H1 (cell line): ENCODE measurements around the gene CASP3. TPM values are rescaled to one million over a fixed set of nuclear protein-coding genes. Genes with fewer than 3 reads are reported as not detected.

ENCODE experiments used
- CTCF ChIA-PET: fragments of 300-600 bp; sonication (Branson Sonifier 250); formaldehyde crosslinking; loops from one replicate; lab custom pipeline; 2021; ENCODE audit not compliant: partially characterized antibody; lab: Charles Lee
- POLR2A ChIA-PET: fragments of 300-600 bp; sonication (Branson Sonifier 250); formaldehyde crosslinking; loops from one replicate; lab custom pipeline; 2021; ENCODE audit warnings: inconsistent platforms; ENCODE audit not compliant: partially characterized antibody; lab: Charles Lee
- DNase-seq, 2 experiments: peaks; one replicate each; pipeline versions ENCODE4 v3.0.0 to v3.0.0-alpha.2; 2010 to 2022; ENCODE audit warnings: low spot score in 2 of 2, low read depth in 1 of 2, mixed read lengths in 1 of 2
- FAIRE-seq: peaks from 2 replicates; lab custom pipeline; 2011; peaks lifted over from hg19 to GRCh38; lab: Jason Lieb, UNC
- H2AFZ ChIP-seq: 2 replicates; pipeline ENCODE4 v1.8.1; 2012; ENCODE audit warnings: low read length, inconsistent platforms
- H2AK5ac ChIP-seq: 2 replicates; pipeline ENCODE4 v1.6.1; 2013; ENCODE audit warnings: low read depth, low read length
- H2BK120ac ChIP-seq: replicated peaks from 2 replicates; pipeline ENCODE3; 2013; ENCODE audit warnings: low read depth, low read length, inconsistent platforms
- H2BK12ac ChIP-seq: 2 replicates; pipeline ENCODE4 v1.6.1; 2013; ENCODE audit warnings: low read depth, low read length
- H2BK15ac ChIP-seq: 2 replicates; pipeline ENCODE4 v1.6.1; 2013; ENCODE audit warnings: low read length
- H2BK20ac ChIP-seq: 2 replicates; pipeline ENCODE4 v1.6.1; 2013; ENCODE audit warnings: low read length
- H2BK5ac ChIP-seq: 2 replicates; pipeline ENCODE4 v1.6.1; 2013; ENCODE audit warnings: low read depth, low read length
- H3K14ac ChIP-seq: 2 replicates; pipeline ENCODE4 v1.6.1; 2013; ENCODE audit warnings: inconsistent platforms; ENCODE audit not compliant: insufficient read length
- H3K18ac ChIP-seq: 2 replicates; pipeline ENCODE4 v1.6.1; 2013; ENCODE audit warnings: low read length; ENCODE audit errors: extremely low read depth
- H3K23ac ChIP-seq: 2 replicates; pipeline ENCODE4 v1.6.1; 2013; ENCODE audit warnings: inconsistent platforms; ENCODE audit not compliant: insufficient read length
- H3K23me2 ChIP-seq: 2 replicates; pipeline ENCODE4 v1.6.1; 2013; ENCODE audit warnings: low read depth, low read length
- H3K27ac ChIP-seq: 2 replicates; pipeline ENCODE4 v1.6.1; 2011; ENCODE audit warnings: low read depth, low read length, inconsistent platforms
- H3K27me3 ChIP-seq, 4 experiments: replicated peaks in 1 of 4; 1 replicate in 1 of 4; 2 replicates in 3 of 4; pipeline versions ENCODE4 v1.6.1 to v1.8.1; 2011 to 2013; ENCODE audit warnings: low read length in 3 of 4, mild to moderate bottlenecking in 3 of 4, inconsistent platforms in 2 of 4, mixed read lengths in 2 of 4, moderate library complexity in 1 of 4; ENCODE audit not compliant: control insufficient read depth in 3 of 4, insufficient read depth in 3 of 4; ENCODE audit errors: extremely low read depth in 1 of 4
- H3K36me3 ChIP-seq, 4 experiments: 2 replicates each; pipeline versions ENCODE4 v1.6.1 to v1.8.1; 2011 to 2013; ENCODE audit warnings: mild to moderate bottlenecking in 4 of 4, low read length in 3 of 4, moderate library complexity in 2 of 4, control low read depth in 1 of 4, inconsistent platforms in 1 of 4; ENCODE audit not compliant: insufficient read depth in 4 of 4, control insufficient read depth in 2 of 4
- H3K4ac ChIP-seq: replicated peaks from 2 replicates; pipeline ENCODE3; 2013; ENCODE audit warnings: low read length, low read depth, mixed read lengths, inconsistent platforms; ENCODE audit not compliant: insufficient read length
- H3K4me1 ChIP-seq, 4 experiments: replicated peaks in 1 of 4; 1 replicate in 1 of 4; 2 replicates in 3 of 4; pipeline versions ENCODE4 v1.6.1 to v1.8.1; 2011 to 2013; ENCODE audit warnings: low read length in 3 of 4, inconsistent platforms in 2 of 4, mixed read lengths in 1 of 4; ENCODE audit not compliant: insufficient read depth in 4 of 4, control insufficient read depth in 3 of 4
- H3K4me2 ChIP-seq, 2 experiments: 2 replicates each; pipeline versions ENCODE4 v1.6.1 to v1.8.1; 2011 to 2013; ENCODE audit warnings: low read depth in 2 of 2, low read length in 2 of 2, control low read depth in 1 of 2, inconsistent platforms in 1 of 2, mild to moderate bottlenecking in 1 of 2; ENCODE audit not compliant: insufficient read depth in 1 of 2
- H3K4me3 ChIP-seq, 4 experiments: fragments of 200-600, 300-600 bp in 1 of 4; sonication (generic), shearing (Covaris generic), sonication (Bioruptor Twin) in 1 of 4; 2 replicates each; pipeline versions ENCODE4 v1.5.1 to v1.8.1; 2011 to 2016; ENCODE audit warnings: low read length in 4 of 4, low read depth in 3 of 4, control low read depth in 2 of 4, inconsistent platforms in 2 of 4, mild to moderate bottlenecking in 2 of 4, mixed read lengths in 1 of 4, moderate library complexity in 1 of 4; ENCODE audit not compliant: insufficient read depth in 2 of 4; ENCODE audit errors: extremely low read depth in 1 of 4
- H3K56ac ChIP-seq: replicated peaks from 2 replicates; pipeline ENCODE3; 2013; ENCODE audit warnings: low read depth, mild to moderate bottlenecking, mixed read lengths, low read length, inconsistent platforms; ENCODE audit not compliant: insufficient read length
- H3K79me1 ChIP-seq: 2 replicates; pipeline ENCODE4 v1.6.1; 2013; ENCODE audit warnings: low read depth, low read length, control low read depth
- H3K79me2 ChIP-seq, 2 experiments: 2 replicates each; pipeline versions ENCODE4 v1.6.1 to v1.8.1; 2012 to 2013; ENCODE audit warnings: low read length in 2 of 2, mild to moderate bottlenecking in 2 of 2, inconsistent platforms in 1 of 2; ENCODE audit not compliant: insufficient read depth in 2 of 2, control insufficient read depth in 1 of 2
- H3K9ac ChIP-seq, 4 experiments: replicated peaks in 1 of 4; 1 replicate in 1 of 4; 2 replicates in 3 of 4; pipeline versions ENCODE4 v1.6.1 to v1.8.1; 2011 to 2013; ENCODE audit warnings: low read depth in 3 of 4, low read length in 3 of 4, control low read depth in 2 of 4, mild to moderate bottlenecking in 2 of 4, moderate library complexity in 2 of 4, inconsistent platforms in 1 of 4; ENCODE audit errors: extremely low read depth in 1 of 4
- H3K9me3 ChIP-seq, 2 experiments: 2 replicates each; pipeline versions ENCODE4 v1.6.1 to v1.8.1; 2012 to 2013; ENCODE audit warnings: mild to moderate bottlenecking in 2 of 2, moderate library complexity in 2 of 2, control low read depth in 1 of 2, inconsistent platforms in 1 of 2, low read depth in 1 of 2, low read length in 1 of 2, mixed read lengths in 1 of 2; ENCODE audit not compliant: insufficient read depth in 2 of 2
- H4K20me1 ChIP-seq, 2 experiments: replicated peaks in 1 of 2; 2 replicates each; pipeline versions ENCODE3 to v1.8.1; 2011 to 2013; ENCODE audit warnings: inconsistent platforms in 2 of 2, low read length in 2 of 2, mild to moderate bottlenecking in 1 of 2; ENCODE audit not compliant: insufficient read depth in 2 of 2, control insufficient read depth in 1 of 2
- H4K5ac ChIP-seq: 2 replicates; pipeline ENCODE4 v1.6.1; 2013; ENCODE audit warnings: low read length, low read depth, mixed read lengths, inconsistent platforms; ENCODE audit not compliant: insufficient read length
- H4K8ac ChIP-seq: 2 replicates; pipeline ENCODE4 v1.8.0; 2013; ENCODE audit warnings: mild to moderate bottlenecking, moderate library complexity, low read length, inconsistent platforms; ENCODE audit not compliant: insufficient read depth; ENCODE audit errors: extremely low read depth
- H4K91ac ChIP-seq: replicated peaks from 2 replicates; pipeline ENCODE3; 2013; ENCODE audit warnings: low read length, mixed read lengths, inconsistent platforms; ENCODE audit not compliant: insufficient read length
- CEBPB ChIP-seq: IDR thresholded peaks from 2 replicates; pipeline ENCODE4 v1.6.1; 2012; ENCODE audit warnings: low read depth, low read length
- EP300 ChIP-seq, 2 experiments: IDR thresholded peaks; 1 replicate in 1 of 2; 2 replicates in 1 of 2; pipeline ENCODE4 v1.6.1; 2011 to 2012; ENCODE audit warnings: low read depth in 2 of 2, low read length in 2 of 2, mild to moderate bottlenecking in 2 of 2, borderline replicate concordance in 1 of 2, inconsistent platforms in 1 of 2, moderate library complexity in 1 of 2
- WGBS, 2 experiments: shearing (Covaris generic) in 1 of 2; methylation state at CpG; one replicate each; pipeline versions ENCODE4 v1.1.6 to v1.1.7; 2013 to 2015; ENCODE audit warnings: low lambda C conversion rate in 2 of 2, mixed read lengths in 2 of 2, inconsistent platforms in 1 of 2, low coverage in 1 of 2, missing lambda C conversion rate in 1 of 2; ENCODE audit not compliant: insufficient replicate concordance in 2 of 2, insufficient coverage in 1 of 2, insufficient read length in 1 of 2; ENCODE audit errors: extremely low coverage in 1 of 2, missing lambda C conversion rate in 1 of 2; 5-methylcytosine and 5-hydroxymethylcytosine counted together
- polyA plus RNA-seq, 7 experiments: library from polyadenylated mRNA; depleted of rRNA in 3 of 7; stranded (reverse) in 5 of 7; unstranded in 2 of 7; fragments of >200 nt in 5 of 7; fragments of 200-250 nt in 2 of 7; gene quantifications; 1 replicate in 5 of 7; 2 replicates in 1 of 7; 4 replicates in 1 of 7; pipeline versions ENCODE4 v1.2.1 to v1.2.3, GENCODE V29; 2011 to 2013; ENCODE audit warnings: missing spikeins in 2 of 7, mixed read lengths in 2 of 7
- total RNA-seq: library from RNA; stranded (reverse); fragmentation: NEBNext Ultra II Directional; extraction: Animal tissue kit (Norgen Biotek cat#: 25700); gene quantifications from 2 replicates; pipeline ENCODE4 v1.2.1, GENCODE V29; 2021

The CASP3 gene
- total and polyA plus RNA-seq, 2 of the 8 experiments (the other 6 are each of a cell fraction or from before 2014, with no cell fraction given), result 27.8 to 82.5 TPM

DNA sequence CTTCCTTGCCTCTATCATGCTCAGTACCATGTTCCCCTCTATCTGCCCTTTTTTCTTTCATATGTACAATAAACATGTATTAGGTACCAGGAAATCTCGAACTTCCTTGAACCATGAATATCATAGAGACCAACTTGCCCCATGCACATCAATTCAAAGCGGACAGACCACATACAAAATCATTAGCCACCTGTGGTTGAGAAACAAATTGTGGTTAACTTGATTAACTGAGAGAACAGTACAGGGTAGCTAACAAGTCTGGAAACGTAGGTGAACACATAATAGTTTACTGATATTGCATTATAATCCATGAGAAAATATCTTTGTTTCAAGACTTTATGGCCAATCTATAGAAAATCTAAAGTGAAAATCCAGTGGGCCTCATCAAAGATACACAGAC lies 8.2 kb downstream of the CASP3 start:
- Histone ChIP-seq H2BK5ac (no peak overlapping the region), H3K79me1 (peaks cover 5% of the 10 kb centered on the region), H4K5ac (no peak overlapping the region), H2BK20ac (no peak overlapping the region), H3K56ac (no peak overlapping the region), H2AK5ac (no peak overlapping the region), H3K4me3 (no peak overlapping the region), H4K20me1 (peaks cover 1 to 7% of the 10 kb centered on the region in 2 experiments)
- no peak for TF ChIP-seq EP300 (IDR thresholded peaks at IDR 0.05; ENCODE audit: borderline replicate concordance in 1 of 2, low read depth in 2 of 2, low read length in 2 of 2)
- no peak for TF ChIP-seq CEBPB
- TF ChIP-seq, all 59 proteins: peak for 0
- no peak overlapping the region for H2BK12ac ChIP-seq
- H4K8ac ChIP-seq, result no peak overlapping the region
- H3K18ac ChIP-seq, result no peak overlapping the region
- H3K23ac ChIP-seq, result no peak overlapping the region
- FAIRE-seq (no peak), DNase-seq (no peak)
- H3K4me1 ChIP-seq, result peaks cover 0 to 11% (median 9%) of the 10 kb centered on the region in 4 experiments; a peak in 4 of 7 replicates
- H3K4me2 ChIP-seq, result no peak overlapping the region
- ChIA-PET POLR2A (no interaction called here), CTCF (no interaction called here)
- no peak overlapping the region for H2BK15ac ChIP-seq
- H3K27ac ChIP-seq, result no peak overlapping the region
- H3K23me2 ChIP-seq, result no peaks in the 10 kb centered on the region
- H3K14ac ChIP-seq, result no peak overlapping the region
- WGBS, 2 experiments, result 86% methylated on average over 3 of the region's 3 CpGs; no CpG with 5 or more reads in 1 of the 2 experiments
- no peaks in the 10 kb centered on the region for H3K27me3 ChIP-seq
- peaks cover 0 to 21% (median 14%) of the 10 kb centered on the region in 4 experiments; a peak in 6 of 8 replicates for H3K36me3 ChIP-seq
- H2BK120ac ChIP-seq, result no peak overlapping the region
- H4K91ac ChIP-seq, result no peak overlapping the region
- no peak overlapping the region for H3K9ac ChIP-seq
- H3K79me2 ChIP-seq, result peaks cover 15 to 84% of the 10 kb centered on the region in 2 experiments
- H3K4ac ChIP-seq, result no peak overlapping the region
- no peaks in the 10 kb centered on the region for H3K9me3 ChIP-seq
- H2AFZ ChIP-seq, result no peak overlapping the region
